Activated CD8-positive, alpha-beta memory T cell treated with anti-CD3 and anti-CD28 coated beads, Interleukin-2, amount 50 U/mL, for 24 hours (primary cell): ENCODE measurements around the gene SHISA9.

ENCODE experiments used
- DNase-seq: peaks from one replicate; pipeline ENCODE4 v3.0.0-alpha.2; 2020; ENCODE audit errors: extremely low read depth

The SHISA9 gene

GRCh38 chr16:13021996-13022395 is 120.6 kb downstream of the SHISA9 start:
- DNase-seq: no peak

DNA sequence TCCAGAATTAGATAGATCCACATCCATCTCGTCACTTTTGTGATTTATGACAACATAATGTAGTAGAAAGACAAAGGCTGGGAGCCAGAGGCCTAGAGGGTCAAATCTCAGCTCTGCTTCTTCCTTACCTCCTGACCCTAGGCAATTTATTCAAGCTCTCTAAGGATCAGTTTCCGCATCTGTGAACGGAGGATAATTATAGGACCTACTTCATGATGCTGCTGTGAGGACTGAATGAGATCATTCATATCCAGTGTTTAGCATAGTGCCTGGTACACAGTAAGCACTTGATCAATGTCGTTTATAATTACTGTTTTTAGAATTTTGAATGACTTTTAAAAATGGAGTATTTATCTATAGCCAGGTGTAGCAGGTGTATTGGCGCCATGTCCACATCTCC is 128.4 kb downstream of the SHISA9 start:
- DNase-seq: no peak

GRCh38 chr16:13030769-13031168 is 129.4 kb downstream of the SHISA9 start:
- no peak for DNase-seq

DNA sequence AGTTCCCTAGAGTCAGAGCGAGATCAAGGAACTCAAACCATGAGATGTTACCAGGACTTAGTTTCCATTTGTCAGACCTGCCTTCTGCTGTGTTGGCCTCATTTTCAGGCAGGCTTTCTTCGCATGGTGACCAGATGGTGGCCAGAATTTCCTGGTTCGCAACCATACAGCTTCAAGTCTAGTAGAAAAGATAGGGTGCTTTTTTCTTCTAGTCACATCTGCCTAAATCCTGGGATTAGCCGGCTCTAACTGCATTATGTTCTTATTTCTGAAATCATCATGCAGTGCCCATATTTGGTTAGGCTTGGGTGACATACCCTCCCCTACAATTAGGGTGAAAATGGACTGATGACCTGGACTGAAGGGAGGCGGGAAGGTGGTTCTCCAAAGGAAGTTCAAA is 131.5 kb downstream of the SHISA9 start:
- DNase-seq: no peak

DNA sequence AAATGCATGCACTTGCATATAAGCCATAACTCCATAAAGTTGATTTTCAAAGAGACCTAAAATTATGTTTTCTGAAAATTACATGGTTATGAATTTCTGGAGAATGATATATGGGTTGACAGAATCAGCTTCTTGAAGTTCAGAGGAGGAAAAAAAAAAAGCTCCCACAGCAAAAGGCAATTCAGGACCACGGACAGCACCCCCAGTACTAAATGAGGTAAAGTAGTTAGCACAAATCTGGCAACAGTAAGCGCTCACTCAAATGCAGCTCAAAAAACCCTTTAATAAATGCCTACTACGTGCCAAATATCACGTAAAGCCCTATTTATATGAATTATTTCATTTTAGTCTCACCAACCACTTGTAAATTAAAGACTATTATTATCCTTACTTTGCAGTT is 135.2 kb downstream of the SHISA9 start:
- no peak for DNase-seq

DNA sequence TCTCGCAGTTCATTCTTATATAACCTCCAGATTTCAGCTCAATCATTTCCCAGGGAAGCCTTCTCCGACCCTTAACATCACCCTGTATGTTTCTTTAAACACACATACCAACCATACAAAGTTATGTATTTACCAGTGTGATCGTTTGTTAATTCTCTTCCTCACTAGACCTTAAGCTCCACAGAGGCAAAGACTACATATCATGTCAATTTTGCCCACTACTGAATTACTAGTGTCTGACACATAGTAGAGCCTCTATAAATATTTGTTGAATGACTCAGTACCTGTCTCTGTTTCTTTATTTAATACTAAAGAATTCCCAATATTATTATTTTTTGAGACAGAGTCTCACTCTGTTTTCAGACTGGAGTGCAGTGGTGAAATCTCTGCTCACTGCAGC is 137.2 kb downstream of the SHISA9 start:
- DNase-seq: no peak

- no peak for DNase-seq
Observed at GRCh38 chr16:13039526-13039925, 138.1 kb downstream of the SHISA9 start.

DNA sequence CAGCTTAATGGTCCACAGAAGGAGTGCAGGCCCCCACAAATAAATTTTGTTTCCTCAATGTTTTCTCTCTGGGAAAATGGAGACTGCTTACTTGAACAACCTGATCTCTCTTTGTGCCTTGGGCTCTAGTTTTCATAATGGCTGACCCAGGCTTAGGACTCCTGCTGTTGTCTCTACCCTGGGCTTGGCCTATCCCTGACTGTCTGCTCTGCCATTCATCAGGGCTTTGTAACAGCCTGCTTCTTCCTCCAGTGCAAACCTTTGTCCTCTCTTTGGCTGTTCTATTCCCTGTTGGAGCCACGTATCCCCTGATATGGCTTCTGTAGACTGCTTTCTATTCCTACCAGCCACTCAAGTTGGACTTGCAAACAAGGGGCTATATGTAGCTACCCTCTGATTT is 139.8 kb downstream of the SHISA9 start:
- no peak for DNase-seq

GRCh38 chr16:13041646-13042290 is 140.4 kb downstream of the SHISA9 start:
- no peak for DNase-seq

GRCh38 chr16:13042291-13042685 is 140.9 kb downstream of the SHISA9 start:
- no peak for DNase-seq

DNA sequence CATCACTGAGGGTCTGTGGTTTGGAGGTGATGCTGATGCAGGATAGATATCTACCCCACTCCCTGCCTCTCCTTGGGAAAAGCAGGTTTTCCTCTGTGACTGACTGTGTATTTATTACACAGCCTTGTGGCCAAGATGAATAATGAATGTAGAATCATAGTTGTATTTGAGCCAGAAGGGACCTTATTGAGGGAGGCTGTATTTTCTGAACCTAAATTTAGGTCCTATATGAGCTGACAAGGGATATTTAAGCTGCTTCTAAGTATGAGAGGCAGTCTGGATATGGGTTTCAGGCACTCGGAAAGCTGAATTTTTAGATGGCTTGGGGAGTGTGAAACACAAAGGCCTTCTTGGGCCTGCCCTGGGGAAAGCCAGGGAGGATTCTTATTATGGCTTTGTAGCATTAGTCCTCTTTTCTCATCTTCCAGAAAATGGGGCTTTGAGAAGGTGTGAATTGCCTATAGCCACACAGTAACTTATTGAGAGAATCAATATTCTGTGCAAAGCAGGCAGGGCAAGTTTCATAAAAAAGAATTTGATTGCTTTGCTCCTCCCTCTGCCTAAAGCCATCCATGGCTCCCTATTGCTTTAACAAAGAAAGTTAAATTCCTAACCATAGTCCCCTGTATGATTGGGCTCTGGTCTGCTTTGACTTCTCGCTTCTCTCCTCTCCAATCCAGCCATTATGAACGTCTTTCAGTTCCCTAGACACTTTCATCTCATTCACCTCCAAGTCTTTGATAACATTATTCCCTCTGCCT is 144.8 kb downstream of the SHISA9 start:
- DNase-seq: no peak

DNA sequence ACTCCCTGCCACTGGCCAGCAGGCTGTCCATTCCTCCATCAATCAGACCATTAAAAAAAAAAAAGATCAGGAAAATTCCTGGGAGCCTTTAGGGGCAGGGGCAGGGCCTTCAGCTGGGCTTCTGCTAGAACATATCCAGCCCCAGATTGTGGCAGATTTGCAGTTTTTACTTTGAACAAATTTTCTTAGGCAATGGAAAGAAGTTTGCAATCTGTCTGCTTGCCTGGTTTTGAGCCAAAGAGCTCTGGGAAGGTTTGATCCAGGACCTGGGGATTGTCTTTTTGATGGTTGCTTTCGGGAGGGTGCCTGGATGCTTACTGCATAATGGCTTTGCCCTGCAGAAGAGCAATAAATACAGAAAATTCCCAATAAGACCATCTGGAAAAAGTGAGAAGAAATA is 145.9 kb downstream of the SHISA9 start:
- no peak for DNase-seq

GRCh38 chr16:13049688-13050087 is 148.3 kb downstream of the SHISA9 start:
- DNase-seq: no peak

DNA sequence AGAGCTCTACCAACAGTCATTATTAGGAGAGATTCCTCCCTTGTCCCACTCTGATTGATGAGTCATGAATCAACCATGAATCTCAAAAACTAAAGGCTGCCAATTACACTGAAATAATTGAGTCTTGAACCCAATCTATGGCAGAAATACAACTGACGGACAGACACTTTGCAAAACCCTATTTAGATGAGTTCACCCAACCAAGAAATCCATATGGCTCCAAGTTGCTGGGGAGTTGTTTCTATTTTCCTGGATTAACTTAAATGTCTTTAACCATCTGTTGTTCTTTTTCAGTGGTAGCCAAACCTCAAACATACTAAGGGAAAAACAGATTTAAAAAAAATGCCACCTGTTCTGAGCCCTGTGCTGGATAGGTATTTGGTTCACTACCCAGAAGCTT is 151.0 kb downstream of the SHISA9 start:
- DNase-seq: no peak

GRCh38 chr16:13055480-13055879 is 154.1 kb downstream of the SHISA9 start:
- no peak for DNase-seq

GRCh38 chr16:13056607-13057006 is 155.2 kb downstream of the SHISA9 start:
- DNase-seq: no peak

DNA sequence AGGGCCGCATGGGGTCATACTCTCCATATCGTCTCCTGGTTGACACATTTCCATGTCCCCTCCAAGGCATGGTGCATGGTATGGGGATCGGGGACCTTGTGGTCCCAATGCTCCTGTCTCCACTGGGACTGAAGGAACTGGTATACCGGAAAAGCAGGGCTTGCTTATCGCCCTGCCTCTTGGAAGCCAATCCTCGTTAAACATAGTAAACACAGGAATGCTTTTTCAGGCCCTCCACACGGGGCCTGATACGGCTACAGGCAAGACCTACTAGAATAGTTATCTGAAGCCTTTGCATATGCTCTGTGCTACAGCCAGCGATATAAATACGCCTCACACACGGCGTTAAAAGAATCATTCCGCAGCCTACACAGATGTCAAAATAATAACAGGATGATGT is 159.5 kb downstream of the SHISA9 start:
- no peak for DNase-seq

- no peak for DNase-seq
Observed at GRCh38 chr16:13061691-13062090, 160.3 kb downstream of the SHISA9 start.

GRCh38 chr16:13062219-13062618 is 160.8 kb downstream of the SHISA9 start:
- no peak for DNase-seq

DNA sequence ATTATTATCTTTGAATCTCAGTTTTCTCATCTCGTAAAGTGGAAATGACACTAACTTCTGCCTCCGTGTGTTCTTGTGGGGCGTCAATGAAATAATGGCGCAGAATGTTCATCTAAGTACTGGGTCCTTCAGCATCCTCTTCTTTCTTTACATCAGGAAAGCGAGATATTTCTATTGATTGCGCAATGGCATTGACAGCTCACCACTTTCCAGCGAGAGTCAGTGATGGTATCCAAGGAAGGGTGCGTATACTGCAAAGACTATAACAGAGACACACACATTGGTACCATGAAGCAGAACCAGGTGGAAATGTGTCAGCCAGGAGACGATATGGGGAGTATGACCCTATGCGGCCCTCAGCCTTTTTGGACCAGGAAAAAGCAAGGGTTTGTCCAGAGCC is 162.1 kb downstream of the SHISA9 start:
- no peak for DNase-seq

GRCh38 chr16:13064821-13065220 is 163.4 kb downstream of the SHISA9 start:
- DNase-seq: no peak

- DNase-seq: no peak
Observed at GRCh38 chr16:13067648-13068047, 166.2 kb downstream of the SHISA9 start.

DNA sequence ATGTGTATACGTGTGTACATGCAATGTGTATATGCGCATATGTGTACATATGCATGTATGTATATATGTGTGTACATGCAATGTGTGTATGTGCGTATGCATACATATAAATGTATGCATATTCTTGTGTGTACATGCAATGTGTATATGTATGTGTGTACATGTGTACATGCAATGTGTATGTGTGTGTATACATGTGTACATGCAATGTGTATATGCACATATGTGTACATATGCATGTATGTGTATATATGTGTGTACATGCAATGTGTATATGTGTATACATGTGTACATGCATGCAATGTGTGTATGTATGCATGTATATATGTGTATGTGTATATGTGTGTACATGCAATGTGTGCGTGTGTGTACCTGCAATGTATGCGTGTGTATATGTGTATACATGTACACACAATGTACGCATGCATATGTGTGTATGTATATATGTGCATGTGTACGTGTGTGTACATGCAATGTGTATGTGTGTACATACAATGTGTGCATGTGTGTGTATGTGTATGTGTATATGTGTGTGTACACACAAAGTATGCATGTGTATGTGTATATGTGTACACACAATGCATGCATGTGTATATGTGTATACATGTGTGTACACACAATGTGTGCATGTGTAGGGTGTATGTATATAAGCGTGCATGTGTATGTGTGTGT is 167.7 kb downstream of the SHISA9 start:
- DNase-seq: no peak
